Measurements from ENCODE around the gene SKAP1. TPM values are rescaled to one million over a fixed set of nuclear protein-coding genes. Genes with fewer than 3 reads are reported as not detected.
"Not testable (repeated sequence)": the region's sequence is repeated elsewhere in the genome, so short reads cannot be mapped to it uniquely, and the experiment has no call there.

Gene SKAP1
- total RNA-seq, 1 experiment from 2014 or later: 0.31 TPM

- no peak overlapping the region for H3K27ac ChIP-seq
- H3K9me3 ChIP-seq (ENCODE audit: insufficient read depth, low read depth): no peaks in the 10 kb centered on the region
- H2AFZ ChIP-seq: no peak overlapping the region
- no peak overlapping the region for H3K4me3 ChIP-seq
- no peaks in the 10 kb centered on the region for H3F3A ChIP-seq (ENCODE audit: insufficient read depth, low read depth)
- POLR2A ChIA-PET (ENCODE audit: unreplicated experiment): no interaction called here
- no peaks in the 10 kb centered on the region for H3K9me2 ChIP-seq (ENCODE audit: insufficient read depth)
- BruUV-seq (replicated peaks): no TSS peak
- no peaks in the 10 kb centered on the region for H4K20me1 ChIP-seq (ENCODE audit: insufficient read depth)
- H3K4me2 ChIP-seq: no peak overlapping the region
- no peaks in the 10 kb centered on the region for H3K4me1 ChIP-seq (replicated peaks; ENCODE audit: insufficient read depth)
- H3K79me2 ChIP-seq (ENCODE audit: low read depth): no peaks in the 10 kb centered on the region
- CTCF ChIA-PET: no interaction called here
- intact Hi-C loops (cut with micrococcal nuclease; ENCODE audit: unreplicated experiment): loop anchor here (10.0 kb wide), 1 partner anchor 147 kb away; no protein-coding TSS in a partner anchor
- TF ChIP-seq EZH2 (IDR thresholded peaks at IDR 0.05; ENCODE audit: low read depth): no peak
- TF ChIP-seq CTCF (conservative IDR thresholded peaks at IDR 0.05): no peak
- no peaks in the 10 kb centered on the region for H3K36me3 ChIP-seq (ENCODE audit: low read depth)
- H3K27me3 ChIP-seq (ENCODE audit: insufficient read depth, low read depth): no peaks in the 10 kb centered on the region
- no peak for DNase-seq
Measured at GRCh38 chr17:48187872-48188608, 242.0 kb downstream of the SKAP1 start.

- H3K4me2 ChIP-seq; H3K27ac ChIP-seq; H2AFZ ChIP-seq; H3K4me3 ChIP-seq; H3K9me2 ChIP-seq (ENCODE audit: insufficient read depth); H3K9me3 ChIP-seq (ENCODE audit: insufficient read depth, low read depth); H3K36me3 ChIP-seq (ENCODE audit: low read depth); BruUV-seq (replicated peaks); H3K79me2 ChIP-seq (ENCODE audit: low read depth); H4K20me1 ChIP-seq (ENCODE audit: insufficient read depth); POLR2A ChIA-PET (ENCODE audit: unreplicated experiment); DNase-seq; H3F3A ChIP-seq (ENCODE audit: insufficient read depth, low read depth); H3K4me1 ChIP-seq (replicated peaks; ENCODE audit: insufficient read depth); CTCF ChIA-PET; H3K27me3 ChIP-seq (ENCODE audit: insufficient read depth, low read depth): not testable (repeated sequence)
- intact Hi-C loops (cut with micrococcal nuclease; ENCODE audit: unreplicated experiment): loop anchor here (10.0 kb wide), 1 partner anchor 148 kb away; no protein-coding TSS in a partner anchor
Measured at GRCh38 chr17:48186317-48186716, 243.7 kb downstream of the SKAP1 start.

GRCh38 chr17:48184721-48185120 is 245.3 kb downstream of the SKAP1 start:
- no peak overlapping the region for H3K4me3 ChIP-seq
- no peak overlapping the region for H2AFZ ChIP-seq
- no peaks in the 10 kb centered on the region for H3K4me1 ChIP-seq (replicated peaks; ENCODE audit: insufficient read depth)
- H3K36me3 ChIP-seq (ENCODE audit: low read depth): no peaks in the 10 kb centered on the region
- no TSS peak for BruUV-seq (replicated peaks)
- TF ChIP-seq EZH2 (IDR thresholded peaks at IDR 0.05; ENCODE audit: low read depth) (no peak), CTCF (conservative IDR thresholded peaks at IDR 0.05) (no peak)
- POLR2A ChIA-PET (ENCODE audit: unreplicated experiment): no interaction called here
- intact Hi-C loops (cut with micrococcal nuclease; ENCODE audit: unreplicated experiment): loop anchor here (10.0 kb wide), 1 partner anchor 150 kb away; no protein-coding TSS in a partner anchor
- no peak for DNase-seq
- H3K4me2 ChIP-seq: no peak overlapping the region
- no peaks in the 10 kb centered on the region for H3F3A ChIP-seq (ENCODE audit: insufficient read depth, low read depth)
- CTCF ChIA-PET: interaction anchor here (0.5 kb wide), 1 partner anchor 80 kb away, joined by 8 read pairs; no protein-coding TSS in a partner anchor
- H4K20me1 ChIP-seq (ENCODE audit: insufficient read depth): no peaks in the 10 kb centered on the region
- H3K9me3 ChIP-seq (ENCODE audit: insufficient read depth, low read depth): no peaks in the 10 kb centered on the region
- no peaks in the 10 kb centered on the region for H3K27me3 ChIP-seq (ENCODE audit: insufficient read depth, low read depth)
- no peak overlapping the region for H3K27ac ChIP-seq
- H3K79me2 ChIP-seq (ENCODE audit: low read depth): no peaks in the 10 kb centered on the region
- H3K9me2 ChIP-seq (ENCODE audit: insufficient read depth): no peaks in the 10 kb centered on the region
